ENCODE results near the gene DNAH10.

Gene DNAH10

DNA sequence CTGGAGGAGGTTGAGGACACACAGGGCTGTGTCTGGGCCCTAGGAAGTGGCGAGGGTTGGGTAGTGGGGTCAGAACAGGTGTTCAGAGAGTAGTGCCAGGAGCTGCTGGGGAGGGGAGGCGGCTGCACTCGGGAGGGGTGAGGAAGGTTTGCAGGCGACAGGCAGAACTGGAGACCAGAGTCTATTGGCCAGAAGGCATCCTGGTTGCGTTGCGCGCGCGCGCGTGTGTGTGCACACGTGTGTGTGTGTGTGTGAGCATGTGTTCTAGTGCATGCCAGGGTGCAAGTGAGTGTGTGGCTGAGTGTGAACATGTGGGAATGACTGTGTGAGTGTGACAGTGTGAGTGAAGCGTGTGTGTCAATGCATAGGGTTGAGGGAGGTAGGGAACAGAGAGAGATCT is 124.2 kb downstream of the DNAH10 start:
- Histone ChIP-seq H3K9me3 (ENCODE audit: low read length) (no peaks in the 10 kb centered on the region), H3K4me1 (ENCODE audit: insufficient read depth, low read length, severe bottlenecking) (no peaks in the 10 kb centered on the region), H3K9me2 (ENCODE audit: low read depth, low read length) (no peaks in the 10 kb centered on the region), H3K36me3 (ENCODE audit: insufficient read depth, low read length) (no peaks in the 10 kb centered on the region), H3K27me3 (ENCODE audit: insufficient read depth, low read length) (no peaks in the 10 kb centered on the region; the same call in 1 of the 2 replicates), H3F3A (ENCODE audit: insufficient read depth, low read length) (no peaks in the 10 kb centered on the region), H4K20me1 (ENCODE audit: insufficient read depth, low read length) (no peaks in the 10 kb centered on the region), H2AFZ (ENCODE audit: low read length) (no peak overlapping the region), H3K4me2 (ENCODE audit: low read length) (no peak overlapping the region), H3K79me2 (ENCODE audit: insufficient read depth, low read length) (no peaks in the 10 kb centered on the region), H3K27ac (ENCODE audit: low read depth, low read length, poor library complexity, severe bottlenecking) (no peak overlapping the region), H3K9ac (ENCODE audit: low read length) (no peak overlapping the region), H3K4me3 (ENCODE audit: low read depth, low read length, poor library complexity, severe bottlenecking) (no peak overlapping the region)
- TF ChIP-seq, protein P1, sequence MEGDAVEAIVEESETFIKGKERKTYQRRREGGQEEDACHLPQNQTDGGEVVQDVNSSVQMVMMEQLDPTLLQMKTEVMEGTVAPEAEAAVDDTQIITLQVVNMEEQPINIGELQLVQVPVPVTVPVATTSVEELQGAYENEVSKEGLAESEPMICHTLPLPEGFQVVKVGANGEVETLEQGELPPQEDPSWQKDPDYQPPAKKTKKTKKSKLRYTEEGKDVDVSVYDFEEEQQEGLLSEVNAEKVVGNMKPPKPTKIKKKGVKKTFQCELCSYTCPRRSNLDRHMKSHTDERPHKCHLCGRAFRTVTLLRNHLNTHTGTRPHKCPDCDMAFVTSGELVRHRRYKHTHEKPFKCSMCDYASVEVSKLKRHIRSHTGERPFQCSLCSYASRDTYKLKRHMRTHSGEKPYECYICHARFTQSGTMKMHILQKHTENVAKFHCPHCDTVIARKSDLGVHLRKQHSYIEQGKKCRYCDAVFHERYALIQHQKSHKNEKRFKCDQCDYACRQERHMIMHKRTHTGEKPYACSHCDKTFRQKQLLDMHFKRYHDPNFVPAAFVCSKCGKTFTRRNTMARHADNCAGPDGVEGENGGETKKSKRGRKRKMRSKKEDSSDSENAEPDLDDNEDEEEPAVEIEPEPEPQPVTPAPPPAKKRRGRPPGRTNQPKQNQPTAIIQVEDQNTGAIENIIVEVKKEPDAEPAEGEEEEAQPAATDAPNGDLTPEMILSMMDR (IDR thresholded peaks at IDR 0.05; ENCODE audit: low read length), result no peak
- TF ChIP-seq EZH2 (IDR thresholded peaks at IDR 0.05; ENCODE audit: borderline replicate concordance, low read length), result no peak

DNA sequence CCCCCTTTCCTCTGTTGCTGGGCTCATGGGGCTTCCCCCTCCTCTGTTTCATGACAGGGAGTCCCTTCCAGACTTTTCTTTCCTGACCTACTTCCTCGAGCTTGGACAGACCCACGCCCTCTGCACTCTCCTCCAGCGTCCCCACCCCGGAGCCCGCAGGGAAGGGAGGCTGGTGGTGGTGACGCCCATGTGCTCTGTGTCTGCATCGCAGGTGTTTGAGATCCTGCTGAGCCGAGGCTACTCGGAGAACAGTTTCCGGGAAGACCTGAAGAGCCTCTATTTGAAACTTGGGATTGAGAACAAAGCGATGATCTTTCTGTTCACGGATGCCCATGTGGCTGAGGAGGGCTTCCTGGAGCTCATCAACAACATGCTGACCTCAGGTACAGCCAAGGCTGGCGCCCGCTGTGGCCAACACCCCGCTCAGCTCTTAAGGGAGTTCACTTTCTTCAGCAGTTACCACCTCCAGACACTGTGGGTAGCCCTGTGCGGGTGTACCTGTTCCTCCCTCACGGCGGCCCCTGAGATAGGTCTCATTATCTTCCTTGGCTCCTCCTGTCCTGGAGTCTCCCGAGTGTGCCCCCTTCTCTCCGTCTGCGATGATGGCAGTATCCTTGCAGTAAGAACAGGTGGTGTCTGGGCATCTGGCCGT is 125.0 kb downstream of the DNAH10 start:
- no peak overlapping the region for H3K4me3 ChIP-seq (ENCODE audit: low read depth, low read length, poor library complexity, severe bottlenecking)
- H3K9me3 ChIP-seq (ENCODE audit: low read length), result no peaks in the 10 kb centered on the region
- no peak overlapping the region for H3K9ac ChIP-seq (ENCODE audit: low read length)
- H3K79me2 ChIP-seq (ENCODE audit: insufficient read depth, low read length), result no peaks in the 10 kb centered on the region
- no peak overlapping the region for H3K27ac ChIP-seq (ENCODE audit: low read depth, low read length, poor library complexity, severe bottlenecking)
- no peaks in the 10 kb centered on the region; the same call in 1 of the 2 replicates for H3K27me3 ChIP-seq (ENCODE audit: insufficient read depth, low read length)
- TF ChIP-seq, protein P1 (IDR thresholded peaks at IDR 0.05; ENCODE audit: low read length), result no peak
- no peak for TF ChIP-seq EZH2 (IDR thresholded peaks at IDR 0.05; ENCODE audit: borderline replicate concordance, low read length)
- H3K4me2 ChIP-seq (ENCODE audit: low read length), result no peak overlapping the region
- H2AFZ ChIP-seq (ENCODE audit: low read length), result no peak overlapping the region
- H3K4me1 ChIP-seq (ENCODE audit: insufficient read depth, low read length, severe bottlenecking), result no peaks in the 10 kb centered on the region
- H3K9me2 ChIP-seq (ENCODE audit: low read depth, low read length), result no peaks in the 10 kb centered on the region
- H4K20me1 ChIP-seq (ENCODE audit: insufficient read depth, low read length), result no peaks in the 10 kb centered on the region
- no peaks in the 10 kb centered on the region for H3K36me3 ChIP-seq (ENCODE audit: insufficient read depth, low read length)
- no peaks in the 10 kb centered on the region for H3F3A ChIP-seq (ENCODE audit: insufficient read depth, low read length)

DNA sequence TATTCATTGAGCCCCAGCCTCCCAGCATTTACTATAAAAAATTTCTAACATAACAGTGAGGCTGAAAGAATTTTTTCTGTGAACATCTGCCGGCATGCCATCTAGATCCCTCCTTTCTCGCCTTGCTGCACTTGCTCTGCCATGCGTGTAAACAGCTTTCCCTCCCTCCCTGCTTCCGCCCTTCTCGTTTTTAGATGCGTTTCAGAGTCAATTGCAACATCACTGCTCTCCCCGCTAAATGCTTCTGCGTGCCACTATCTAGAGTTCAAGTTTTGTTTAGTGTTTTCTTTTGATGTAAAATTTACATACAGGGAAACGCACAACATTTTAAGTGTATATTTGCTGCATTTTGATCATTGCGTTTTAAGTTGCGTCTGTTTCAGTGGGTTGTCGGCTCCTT is 126.9 kb downstream of the DNAH10 start:
- H3K4me3 ChIP-seq (ENCODE audit: low read depth, low read length, poor library complexity, severe bottlenecking), result no peak overlapping the region
- no peaks in the 10 kb centered on the region for H3K79me2 ChIP-seq (ENCODE audit: insufficient read depth, low read length)
- no peak overlapping the region for H3K27ac ChIP-seq (ENCODE audit: low read depth, low read length, poor library complexity, severe bottlenecking)
- no peaks in the 10 kb centered on the region for H3K9me2 ChIP-seq (ENCODE audit: low read depth, low read length)
- no peaks in the 10 kb centered on the region for H3F3A ChIP-seq (ENCODE audit: insufficient read depth, low read length)
- H3K9ac ChIP-seq (ENCODE audit: low read length), result no peak overlapping the region
- H3K4me2 ChIP-seq (ENCODE audit: low read length), result no peak overlapping the region
- H4K20me1 ChIP-seq (ENCODE audit: insufficient read depth, low read length), result no peaks in the 10 kb centered on the region
- no peaks in the 10 kb centered on the region for H3K36me3 ChIP-seq (ENCODE audit: insufficient read depth, low read length)
- no peaks in the 10 kb centered on the region for H3K4me1 ChIP-seq (ENCODE audit: insufficient read depth, low read length, severe bottlenecking)
- H3K9me3 ChIP-seq (ENCODE audit: low read length), result no peaks in the 10 kb centered on the region
- no peak overlapping the region for H2AFZ ChIP-seq (ENCODE audit: low read length)
- no peak for TF ChIP-seq EZH2 (IDR thresholded peaks at IDR 0.05; ENCODE audit: borderline replicate concordance, low read length)
- TF ChIP-seq, protein P1 (IDR thresholded peaks at IDR 0.05; ENCODE audit: low read length), result no peak
- no peaks in the 10 kb centered on the region; the same call in 1 of the 2 replicates for H3K27me3 ChIP-seq (ENCODE audit: insufficient read depth, low read length)
